ENCODE results near the gene NFKBIL1.
"Not testable (repeated sequence)": the region's sequence is repeated elsewhere in the genome, so short reads cannot be mapped to it uniquely, and the experiment has no call there.

NFKBIL1 gene

GRCh38 chr6:31585491-31585890, 38.1 kb downstream of the NFKBIL1 start:
- TF ChIP-seq ZFX (IDR thresholded peaks at IDR 0.05; ENCODE audit: borderline replicate concordance), result no peak
- peak; percentile 73 for TF ChIP-seq CTCF (IDR thresholded peaks at IDR 0.05)
- no peak overlapping the region for H3K27ac ChIP-seq

- no peak within 1 kb of the TSS for H3K27ac ChIP-seq
- no peak for TF ChIP-seq CTCF (IDR thresholded peaks at IDR 0.05)
- TF ChIP-seq ZFX (IDR thresholded peaks at IDR 0.05; ENCODE audit: borderline replicate concordance), result no peak
Observed at GRCh38 chr6:31586008-31586407, 38.6 kb downstream of the NFKBIL1 start, which contains the start of gene LST1. TSS of gene LST1 (plus strand) at chr6:31586277. CDS start at chr6:31587300, 1,023 bp downstream.

- H3K27ac ChIP-seq, result no peak overlapping the region
- TF ChIP-seq CTCF (IDR thresholded peaks at IDR 0.05) (no peak), ZFX (IDR thresholded peaks at IDR 0.05; ENCODE audit: borderline replicate concordance) (no peak)
Observed at GRCh38 chr6:31586599-31587281, 39.3 kb downstream of the NFKBIL1 start.

GRCh38 chr6:31587791-31588777, 40.7 kb downstream of the NFKBIL1 start:
- no peak overlapping the region for H3K27ac ChIP-seq
- no peak for TF ChIP-seq ZFX (IDR thresholded peaks at IDR 0.05; ENCODE audit: borderline replicate concordance)
- TF ChIP-seq CTCF (IDR thresholded peaks at IDR 0.05), result no peak

- no peak for TF ChIP-seq CTCF (IDR thresholded peaks at IDR 0.05)
- TF ChIP-seq ZFX (IDR thresholded peaks at IDR 0.05; ENCODE audit: borderline replicate concordance), result no peak
- no peak overlapping the region for H3K27ac ChIP-seq
Observed at GRCh38 chr6:31588871-31589650, 41.7 kb downstream of the NFKBIL1 start.

- H3K27ac ChIP-seq, result not testable (repeated sequence)
Observed at GRCh38 chr6:31590691-31591090, 43.3 kb downstream of the NFKBIL1 start.

GRCh38 chr6:31592396-31592771, 45.0 kb downstream of the NFKBIL1 start:
- no peak for TF ChIP-seq ZFX (IDR thresholded peaks at IDR 0.05; ENCODE audit: borderline replicate concordance)
- TF ChIP-seq CTCF (IDR thresholded peaks at IDR 0.05), result no peak
- H3K27ac ChIP-seq, result no peak overlapping the region
